Suprapubic skin (tissue), 4 donors: Measurements from ENCODE around the gene ADD3.

ENCODE experiments used
- CTCF ChIP-seq, 2 donors: fragments of 200-600 bp in 1 of 2; fragments of 450-650 bp in 1 of 2; sonication (generic) in 1 of 2; IDR thresholded peaks; one replicate each; pipeline ENCODE4 v1.5.1; 2016 to 2019; ENCODE audit warnings: antibody characterized with exemption in 2 of 2, mild to moderate bottlenecking in 1 of 2, moderate library complexity in 1 of 2
- POLR2A ChIP-seq, 2 donors: fragments of 450-650 bp; IDR thresholded peaks; one replicate each; pipeline ENCODE4 v1.6.1; 2017; ENCODE audit warnings: antibody characterized with exemption in 2 of 2, mild to moderate bottlenecking in 2 of 2, moderate library complexity in 2 of 2
- POLR2AphosphoS5 ChIP-seq, 3 donors: sonication (generic); formaldehyde crosslinking; IDR thresholded peaks; one replicate each; pipeline ENCODE4 v1.6.1; 2017; ENCODE audit warnings: antibody characterized with exemption in 3 of 3

DNA sequence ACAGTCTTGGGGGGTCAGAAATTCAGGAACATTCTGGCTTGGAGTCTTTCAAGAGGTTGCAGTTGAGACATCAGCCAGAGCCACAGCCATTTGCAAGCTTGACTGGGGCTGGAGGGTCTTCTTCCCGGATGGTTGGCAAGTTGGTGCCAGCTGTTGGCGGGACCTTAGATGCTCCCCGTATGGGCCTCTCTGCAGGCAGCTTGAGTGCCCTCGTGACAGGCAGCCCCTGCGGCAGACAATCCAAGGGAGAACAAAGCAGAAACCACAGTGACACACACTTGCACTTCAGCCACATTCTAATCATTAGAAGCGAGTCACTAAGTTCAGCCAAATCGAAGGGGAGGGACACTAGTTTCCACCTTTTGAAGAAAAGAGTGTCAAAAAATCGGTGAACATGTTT lies 140.2 kb downstream of the ADD3 start:
- TF ChIP-seq CTCF (IDR thresholded peaks at IDR 0.05) (no peak), POLR2A (IDR thresholded peaks at IDR 0.05) (no peak), POLR2AphosphoS5 (IDR thresholded peaks at IDR 0.05) (no peak)
